Measurements from ENCODE around the gene MIGA2. TPM values are rescaled to one million over a fixed set of nuclear protein-coding genes. Genes with fewer than 3 reads are reported as not detected.
A peak's percentile ranks its signal among the peaks of the same experiment; 100 is the strongest.

Gene MIGA2
- total and polyA plus RNA-seq, 2 of the 8 experiments (the other 6 are each of a cell fraction or from before 2014, with no cell fraction given) = 24.6 to 39.0 TPM

DNA sequence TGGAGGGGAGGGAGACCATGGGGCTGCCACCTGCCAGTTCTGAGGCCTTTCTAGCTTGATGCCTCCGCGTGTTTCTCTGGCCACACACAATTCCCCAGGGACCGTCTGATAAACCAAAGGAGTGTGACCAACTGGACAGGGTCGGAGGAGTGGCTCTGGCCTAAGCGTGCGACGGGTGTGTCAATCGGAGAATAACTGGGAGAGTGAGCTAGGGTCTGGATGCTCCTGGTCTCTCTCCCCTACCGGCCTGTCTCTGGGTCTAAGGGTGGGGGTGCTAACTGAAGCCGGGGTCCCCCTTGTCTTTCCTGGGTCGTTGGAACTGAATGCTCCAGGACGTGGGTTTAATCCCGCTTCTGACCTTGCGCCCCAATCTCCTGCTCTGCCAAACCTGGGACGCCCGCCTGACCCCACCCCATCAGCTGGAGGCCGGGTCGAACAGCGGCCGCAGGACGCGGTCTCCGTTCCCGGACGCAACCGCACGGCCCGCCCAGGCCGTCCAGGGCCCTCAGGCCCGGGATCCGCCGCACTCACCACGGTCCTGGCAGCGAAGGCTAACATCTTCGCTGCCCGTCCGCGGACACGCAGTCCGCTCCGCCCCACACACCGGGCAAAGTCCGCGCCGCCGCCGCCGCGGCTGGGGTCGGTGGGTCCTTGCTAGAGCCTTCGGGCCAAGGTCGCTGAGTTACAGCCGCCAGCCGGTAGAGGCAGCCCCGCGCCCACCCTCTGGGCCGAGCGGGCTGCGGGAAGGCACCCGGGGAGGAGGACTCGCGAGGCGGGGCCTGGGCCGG, 73.7 kb downstream of the MIGA2 start:
- no peak overlapping the region for H3K27ac ChIP-seq (ENCODE audit: low read depth, low read length)
- CTCF ChIA-PET (ENCODE audit: partially characterized antibody) = interaction anchor here (0.6 to 9.7 kb wide), 3 partner anchors 12 to 73 kb away, joined by 3 to 64 read pairs (median 4); no protein-coding TSS in a partner anchor
- POLR2A ChIA-PET (ENCODE audit: partially characterized antibody) = interaction anchor here (0.8 to 1.4 kb wide), 4 partner anchors 10 to 30 kb away, joined by 3 to 5 read pairs (median 4); partner anchors contain the start of gene DOLPP1
- peak; percentile 91 for TF ChIP-seq KDM4A (IDR thresholded peaks at IDR 0.05; ENCODE audit: low read depth, low read length, severe bottlenecking)
- TF ChIP-seq JUND (IDR thresholded peaks at IDR 0.05; ENCODE audit: low read length) = no peak
- TF ChIP-seq SIRT6 (IDR thresholded peaks at IDR 0.05; ENCODE audit: low read length) = no peak
- TF ChIP-seq RBBP5 (IDR thresholded peaks at IDR 0.05; ENCODE audit: borderline replicate concordance, low read depth, low read length) = no peak
- peak in 1 of 2 experiments; percentile 45; a peak in 1 of 4 replicates for TF ChIP-seq HDAC2 (IDR thresholded peaks at IDR 0.05; ENCODE audit: borderline replicate concordance in 1 of 2, low read depth in 2 of 2, low read length in 2 of 2)
- 0 out of 2 replicates have a peak, but pooled peaks have one; percentile 23 for TF ChIP-seq PHF8 (conservative IDR thresholded peaks at IDR 0.05; ENCODE audit: low read depth, low read length)
- peak; percentile 36 for TF ChIP-seq ASH2L (IDR thresholded peaks at IDR 0.05; ENCODE audit: low read length)
- no peak for TF ChIP-seq SP2 (IDR thresholded peaks at IDR 0.05; ENCODE audit: low read length)
- TF ChIP-seq RXRA (IDR thresholded peaks at IDR 0.05; ENCODE audit: insufficient read depth, low read depth, low read length) = no peak

More for the DNA sequence above, 73.7 kb downstream of the MIGA2 start:
- H2BK15ac ChIP-seq (ENCODE audit: low read length) = no peak overlapping the region
- no peak overlapping the region; the same call in 1 of the 2 replicates for H3K18ac ChIP-seq (ENCODE audit: extremely low read depth, low read length)
- no peak overlapping the region for H2AK5ac ChIP-seq (ENCODE audit: low read depth, low read length)
- no peak overlapping the region for H2BK12ac ChIP-seq (ENCODE audit: low read depth, low read length)
- H4K20me1 ChIP-seq (replicated peaks in 1 of 2; ENCODE audit: control insufficient read depth in 1 of 2, insufficient read depth in 2 of 2, low read length in 2 of 2) = peaks cover 0 to 2% of the 10 kb centered on the region in 2 experiments
- H3K23me2 ChIP-seq (ENCODE audit: low read depth, low read length) = peaks cover 10% of the 10 kb centered on the region
- H3K79me2 ChIP-seq (ENCODE audit: control insufficient read depth in 1 of 2, insufficient read depth in 2 of 2, low read length in 2 of 2) = peaks cover 0 to 34% of the 10 kb centered on the region in 2 experiments; a peak in 3 of 4 replicates
- H3K4ac ChIP-seq (replicated peaks; ENCODE audit: insufficient read length, low read depth, low read length) = peak overlapping the region; percentile 85
- H3K4me3 ChIP-seq (ENCODE audit: extremely low read depth in 1 of 4, insufficient read depth in 2 of 4, low read depth in 3 of 4, low read length in 4 of 4) = peak overlapping the region; percentile 75 to 95 (median 84)
- WGBS, 2 experiments (ENCODE audit: extremely low coverage in 1 of 2, insufficient coverage in 1 of 2, insufficient read length in 1 of 2, insufficient replicate concordance in 2 of 2, low coverage in 1 of 2, low lambda C conversion rate in 2 of 2, missing lambda C conversion rate in 1 of 2) = 26% methylated on average over 25 of the region's 64 CpGs; no CpG with 5 or more reads in 1 of the 2 experiments
- peak overlapping the region; percentile 47; the same call in 1 of the 2 replicates for H2AFZ ChIP-seq (ENCODE audit: low read length)
- FAIRE-seq (no peak), DNase-seq (ENCODE audit: low read depth in 1 of 2, low spot score in 2 of 2) (peak in 1 of 2 experiments; percentile 65)
- peak overlapping the region in 1 of 4 experiments; percentile 20; a peak in 4 of 7 replicates for H3K9ac ChIP-seq (replicated peaks in 1 of 4; ENCODE audit: extremely low read depth in 1 of 4, low read depth in 3 of 4, low read length in 3 of 4)
- H4K5ac ChIP-seq (ENCODE audit: insufficient read length, low read depth, low read length) = no peak overlapping the region
- H3K27me3 ChIP-seq (replicated peaks in 1 of 4; ENCODE audit: control insufficient read depth in 3 of 4, extremely low read depth in 1 of 4, insufficient read depth in 3 of 4, low read length in 3 of 4) = peaks cover 0 to 15% (median 13%) of the 10 kb centered on the region in 4 experiments; a peak in 5 of 7 replicates
- peaks cover 4% of the 10 kb centered on the region for H3K79me1 ChIP-seq (ENCODE audit: low read depth, low read length)
- H4K91ac ChIP-seq (replicated peaks; ENCODE audit: insufficient read length, low read length) = no peak overlapping the region
- H3K4me1 ChIP-seq (replicated peaks in 1 of 4; ENCODE audit: control insufficient read depth in 3 of 4, insufficient read depth in 4 of 4, low read length in 3 of 4) = peaks cover 0 to 5% (median 3%) of the 10 kb centered on the region in 4 experiments; a peak in 3 of 7 replicates
- H2BK20ac ChIP-seq (ENCODE audit: low read length) = no peak overlapping the region
- peak overlapping the region; percentile 69 for H3K56ac ChIP-seq (replicated peaks; ENCODE audit: insufficient read length, low read depth, low read length)
- no peak overlapping the region for H2BK5ac ChIP-seq (ENCODE audit: low read depth, low read length)
- H2BK120ac ChIP-seq (replicated peaks; ENCODE audit: low read depth, low read length) = no peak overlapping the region
- H3K14ac ChIP-seq (ENCODE audit: insufficient read length) = no peak overlapping the region
- H3K36me3 ChIP-seq (ENCODE audit: control insufficient read depth in 2 of 4, insufficient read depth in 4 of 4, low read length in 3 of 4) = no peaks in the 10 kb centered on the region
- no peak overlapping the region for H3K23ac ChIP-seq (ENCODE audit: insufficient read length)
- H4K8ac ChIP-seq (ENCODE audit: extremely low read depth, insufficient read depth, low read length) = peak overlapping the region; percentile 63
- H3K4me2 ChIP-seq (ENCODE audit: insufficient read depth in 1 of 2, low read depth in 2 of 2, low read length in 2 of 2) = peak overlapping the region; percentile 84 to 87
- H3K9me3 ChIP-seq (ENCODE audit: insufficient read depth in 2 of 2, low read depth in 1 of 2, low read length in 1 of 2) = no peaks in the 10 kb centered on the region

Data from H1 (cell line).